GM21528 (cell line): ENCODE measurements around the gene HENMT1.
A peak's percentile ranks its signal among the peaks of the same experiment; 100 is the strongest.
"Not testable (repeated sequence)": the region's sequence is repeated elsewhere in the genome, so short reads cannot be mapped to it uniquely, and the experiment has no call there.

Source experiments
- ATAC-seq: cut with Tn5 transposase; IDR thresholded peaks from one replicate; pipeline ENCODE4 v1.9.1; 2021; ENCODE audit warnings: mild to moderate bottlenecking, moderate library complexity; ENCODE audit not compliant: unreplicated experiment, low FRiP score

HENMT1 gene

GRCh38 chr1:108661030-108661609, at the start of gene HENMT1:
Gene HENMT1, minus strand, starts transcription at chr1:108661093. Its CDS starts 1,209 bp downstream, at chr1:108659884.
- peak; percentile 91 for ATAC-seq

GRCh38 chr1:108708691-108709660, 48.1 kb upstream of the HENMT1 start:
- ATAC-seq: no peak

- ATAC-seq: no peak
Observed at GRCh38 chr1:108706643-108707042, 45.8 kb upstream of the HENMT1 start.

- no peak for ATAC-seq
Observed at GRCh38 chr1:108704496-108704895, 43.6 kb upstream of the HENMT1 start.

GRCh38 chr1:108703939-108704338, 43.0 kb upstream of the HENMT1 start:
- ATAC-seq: no peak

- ATAC-seq: not testable (repeated sequence)
Observed at GRCh38 chr1:108702109-108702508, 41.2 kb upstream of the HENMT1 start.

GRCh38 chr1:108701176-108701849, 40.4 kb upstream of the HENMT1 start:
- ATAC-seq: no peak

- no peak for ATAC-seq
Observed at GRCh38 chr1:108699375-108700332, 38.8 kb upstream of the HENMT1 start.

GRCh38 chr1:108695535-108695934, 34.6 kb upstream of the HENMT1 start:
- ATAC-seq: no peak

- ATAC-seq: peak; percentile 68
Observed at GRCh38 chr1:108692724-108693655, 32.1 kb upstream of the HENMT1 start.

- ATAC-seq: peak; percentile 92
Observed at GRCh38 chr1:108691942-108692723, 31.2 kb upstream of the HENMT1 start, which contains the start of gene PRPF38B. Gene PRPF38B, plus strand, starts transcription at chr1:108692310. Its CDS starts 282 bp downstream, at chr1:108692592.

GRCh38 chr1:108691128-108691941, 30.4 kb upstream of the HENMT1 start:
- peak; percentile 1 for ATAC-seq

- no peak for ATAC-seq
Observed at GRCh38 chr1:108686614-108687313, 25.9 kb upstream of the HENMT1 start.

GRCh38 chr1:108685529-108685928, 24.6 kb upstream of the HENMT1 start:
- ATAC-seq: no peak

- not testable (repeated sequence) for ATAC-seq
Observed at GRCh38 chr1:108681701-108682100, 20.8 kb upstream of the HENMT1 start.

- ATAC-seq: no peak
Observed at GRCh38 chr1:108679586-108680213, 18.8 kb upstream of the HENMT1 start.
